HG03095 (cell line): ENCODE measurements around the gene HK1.
"Not testable (repeated sequence)": the region's sequence is repeated elsewhere in the genome, so short reads cannot be mapped to it uniquely, and the experiment has no call there.

Experiments
- ATAC-seq: cut with Tn5 transposase; IDR thresholded peaks from one replicate; pipeline ENCODE4 v1.9.1; 2021; ENCODE audit warnings: moderate library complexity; ENCODE audit not compliant: unreplicated experiment

Gene HK1

GRCh38 chr10:69326692-69327091 lies 48.4 kb downstream of the HK1 start:
- ATAC-seq: no peak

- ATAC-seq: peak; percentile 69
Measured at GRCh38 chr10:69327463-69328379, 49.4 kb downstream of the HK1 start.

- ATAC-seq: no peak
Measured at GRCh38 chr10:69328380-69328735, 50.1 kb downstream of the HK1 start.

DNA sequence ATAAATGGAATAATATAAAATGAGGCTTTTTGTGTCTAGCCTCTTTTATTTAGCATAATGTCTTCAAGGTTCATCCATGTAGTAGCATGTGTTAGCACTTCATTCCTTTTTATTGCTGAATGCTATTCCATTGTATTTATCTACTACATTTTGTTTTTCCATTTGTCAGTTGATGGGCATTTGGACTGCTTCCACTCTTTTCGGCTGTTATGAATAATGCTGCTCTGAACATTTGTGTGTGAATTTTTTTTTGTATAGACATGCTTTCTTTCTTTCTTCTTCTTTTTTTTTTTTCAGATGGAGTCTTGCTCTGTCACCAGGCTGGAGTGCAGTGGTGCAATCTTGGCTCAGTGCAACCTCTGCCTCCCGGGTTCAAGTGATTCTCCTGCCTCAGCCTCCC lies 50.6 kb downstream of the HK1 start:
- ATAC-seq: not testable (repeated sequence)

GRCh38 chr10:69329721-69330178 lies 51.5 kb downstream of the HK1 start:
- no peak for ATAC-seq

GRCh38 chr10:69331161-69331560 lies 52.9 kb downstream of the HK1 start:
- ATAC-seq: no peak

DNA sequence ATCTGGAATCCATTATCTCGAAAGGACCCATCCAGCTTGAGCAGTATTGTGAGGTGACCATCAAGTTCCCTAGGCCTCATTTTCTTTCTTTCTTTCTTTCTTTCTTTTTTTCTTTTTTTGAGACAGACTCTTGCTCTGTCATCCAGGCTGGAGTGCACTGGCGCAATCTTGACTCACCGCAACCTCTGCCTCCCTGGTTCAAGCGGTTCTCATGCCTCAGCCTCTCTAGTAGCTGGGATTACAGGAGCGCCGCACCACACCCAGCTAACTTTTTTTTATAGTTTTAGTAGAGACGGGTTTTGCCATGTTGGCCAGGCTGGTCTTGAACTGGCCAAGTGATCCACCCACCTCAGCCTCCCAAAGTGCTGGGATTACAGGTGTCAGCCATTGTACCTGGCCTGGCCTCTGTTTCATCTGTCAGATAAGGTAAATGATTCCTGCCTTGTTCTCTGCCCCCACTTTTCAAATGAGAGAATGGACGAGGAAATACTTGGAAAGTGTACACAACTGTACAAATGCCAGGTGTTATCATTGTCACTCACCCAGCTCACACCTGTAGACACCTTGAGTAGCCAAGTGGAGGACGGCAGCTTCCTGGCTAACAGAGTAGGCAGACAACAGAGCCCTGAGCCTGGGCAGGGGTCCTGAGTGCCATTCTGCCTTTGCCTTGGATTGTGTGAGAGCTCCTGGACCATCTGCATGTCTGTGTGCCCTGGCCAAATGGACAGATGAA lies 54.1 kb downstream of the HK1 start:
- no peak for ATAC-seq

GRCh38 chr10:69333205-69333604 lies 54.9 kb downstream of the HK1 start:
- ATAC-seq: no peak

DNA sequence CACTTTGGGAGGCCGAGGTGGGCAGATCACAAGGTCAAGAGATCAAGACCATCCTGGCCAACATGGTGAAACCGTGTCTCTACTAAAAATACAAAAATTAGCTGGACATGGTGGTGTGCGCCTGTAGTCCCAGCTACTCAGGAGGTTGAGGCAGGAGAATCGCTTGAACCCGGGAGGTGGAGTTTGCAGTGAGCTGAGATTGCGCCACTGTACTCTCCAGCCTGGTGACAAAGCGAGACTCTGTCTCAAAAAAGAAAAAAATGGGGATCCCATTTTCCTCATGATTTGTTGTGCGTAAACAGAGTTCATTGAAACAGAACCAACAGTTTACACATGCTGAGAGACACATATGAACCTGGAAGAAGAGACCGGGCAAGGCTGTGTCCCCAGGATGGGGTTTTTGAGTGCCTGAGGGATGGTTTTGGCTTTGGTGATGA lies 55.6 kb downstream of the HK1 start:
- not testable (repeated sequence) for ATAC-seq

DNA sequence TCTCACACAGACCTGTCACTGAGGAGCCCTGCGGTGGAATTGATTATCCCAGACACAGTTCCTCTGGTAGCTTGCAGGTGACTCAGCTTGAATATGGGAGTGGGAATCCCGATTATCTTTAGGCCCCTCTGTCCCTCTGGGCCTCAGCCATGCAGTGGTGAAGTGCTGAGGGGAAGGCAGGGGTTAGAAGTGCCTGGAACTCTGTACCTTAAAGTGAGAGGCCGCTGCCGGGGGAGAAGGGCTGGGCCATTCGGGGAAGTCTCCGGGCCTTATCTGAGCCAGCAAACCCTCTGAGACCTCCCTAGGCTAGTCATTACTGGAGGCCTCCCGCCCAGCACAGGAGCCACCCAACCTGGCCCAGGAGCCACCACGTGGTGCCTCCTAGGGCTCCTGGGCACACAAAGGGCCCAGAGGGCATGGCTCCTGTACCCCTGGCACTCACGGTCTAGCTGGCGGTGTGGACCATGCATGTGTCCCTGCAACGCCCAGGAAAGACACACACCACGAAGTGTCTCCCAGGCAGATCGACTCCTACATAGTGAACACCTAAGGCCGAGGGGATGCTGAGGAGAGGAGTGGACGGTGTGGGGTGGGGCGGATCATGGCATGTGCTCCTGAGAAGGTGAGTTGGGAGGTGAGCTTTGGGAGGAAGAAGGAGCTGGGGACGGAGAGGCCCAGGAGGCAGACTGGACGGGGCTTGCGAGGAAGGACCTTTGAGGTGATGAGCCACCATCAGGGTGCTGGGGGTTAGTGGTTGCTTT lies 56.2 kb downstream of the HK1 start:
- ATAC-seq: no peak

DNA sequence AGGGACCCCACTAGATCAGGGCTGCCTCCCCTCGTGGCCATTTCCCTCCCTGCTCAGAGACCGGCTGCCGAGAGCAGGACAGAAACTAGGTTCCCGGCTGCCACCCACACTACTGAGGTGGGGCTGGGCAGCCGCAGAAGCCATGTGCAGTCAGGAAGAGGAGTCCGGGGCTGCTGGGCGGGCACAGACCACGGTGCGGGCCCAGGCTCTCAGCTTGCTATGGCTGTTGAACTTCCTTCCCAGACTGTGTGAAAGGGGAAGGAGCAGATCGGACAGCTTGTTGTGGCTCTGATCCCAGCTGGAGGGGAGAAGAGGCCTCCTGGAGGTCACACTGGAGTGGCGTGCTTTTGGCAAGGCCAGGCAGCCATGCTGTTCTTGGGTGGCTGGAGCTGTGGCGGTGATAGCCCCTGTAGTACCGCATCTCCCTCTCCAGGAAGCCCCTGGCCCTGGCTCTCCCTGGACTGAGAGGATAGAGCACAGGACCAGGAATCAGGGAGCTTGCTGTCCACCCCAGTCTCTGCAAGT lies 56.8 kb downstream of the HK1 start:
- peak; percentile 58 for ATAC-seq

GRCh38 chr10:69335613-69336012 lies 57.3 kb downstream of the HK1 start:
- ATAC-seq: no peak

DNA sequence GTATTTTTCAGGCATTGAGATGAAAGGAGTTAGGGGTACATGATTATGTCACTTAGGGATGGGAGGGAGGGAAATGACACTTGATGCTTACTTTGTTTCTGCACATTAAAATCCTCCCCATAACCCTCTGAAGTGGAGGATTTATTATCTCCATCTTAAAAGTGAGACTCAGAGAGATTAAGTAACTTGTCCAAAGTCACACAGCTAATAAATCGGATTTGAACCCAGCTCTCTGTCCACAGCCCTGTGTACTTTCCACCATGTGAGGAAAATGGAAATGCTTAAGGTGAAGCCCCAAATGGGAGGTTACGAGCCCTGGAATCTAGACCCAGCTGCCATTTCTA lies 58.6 kb downstream of the HK1 start:
- ATAC-seq: no peak

- no peak for ATAC-seq
Measured at GRCh38 chr10:69337296-69338132, 59.2 kb downstream of the HK1 start.

GRCh38 chr10:69338133-69338456 lies 59.8 kb downstream of the HK1 start:
- no peak for ATAC-seq

DNA sequence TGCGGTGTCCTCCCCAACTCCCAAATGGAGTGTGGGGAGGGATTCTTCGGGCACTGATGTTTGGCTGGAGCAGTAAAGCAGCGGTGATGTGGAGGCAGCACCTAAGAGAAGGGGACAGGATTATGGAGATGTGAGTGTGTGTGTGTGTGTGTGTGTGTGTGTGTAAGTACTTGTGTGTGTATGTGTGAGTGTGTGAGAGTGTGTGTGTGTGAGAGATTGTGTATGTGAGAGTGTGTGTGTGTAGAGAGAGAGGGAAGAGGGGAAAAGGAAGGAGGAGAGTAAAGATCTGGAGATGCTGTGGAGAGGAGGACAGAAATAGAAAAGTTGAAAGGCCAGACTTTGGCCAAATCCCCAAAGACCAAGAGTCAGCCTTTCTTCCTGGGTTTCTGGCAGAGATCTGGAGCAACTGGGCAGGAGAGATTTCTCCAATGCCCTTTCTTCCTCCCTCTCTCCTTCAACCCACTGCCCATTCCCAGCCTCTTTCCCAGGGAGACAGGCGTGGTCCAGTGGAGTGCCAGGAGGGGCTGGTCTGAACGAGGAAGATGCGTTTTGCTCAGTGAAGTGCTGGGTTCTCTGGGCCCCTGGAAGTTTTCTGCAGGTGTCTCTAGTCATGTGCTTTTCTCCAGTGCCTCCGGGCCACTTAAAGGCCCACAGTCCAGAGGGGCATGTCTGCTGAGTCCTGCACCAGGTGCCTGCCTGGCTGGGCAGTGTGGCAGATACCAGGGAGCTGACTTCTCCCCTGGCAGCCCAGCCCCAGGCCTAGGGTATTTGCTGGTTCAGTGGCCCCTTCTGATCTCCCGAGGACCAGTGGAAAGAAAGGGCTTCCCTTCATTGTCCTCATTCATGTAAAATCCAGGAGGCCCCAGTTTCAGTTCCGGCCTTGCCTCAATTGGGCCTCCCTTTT lies 60.5 kb downstream of the HK1 start:
- no peak for ATAC-seq

DNA sequence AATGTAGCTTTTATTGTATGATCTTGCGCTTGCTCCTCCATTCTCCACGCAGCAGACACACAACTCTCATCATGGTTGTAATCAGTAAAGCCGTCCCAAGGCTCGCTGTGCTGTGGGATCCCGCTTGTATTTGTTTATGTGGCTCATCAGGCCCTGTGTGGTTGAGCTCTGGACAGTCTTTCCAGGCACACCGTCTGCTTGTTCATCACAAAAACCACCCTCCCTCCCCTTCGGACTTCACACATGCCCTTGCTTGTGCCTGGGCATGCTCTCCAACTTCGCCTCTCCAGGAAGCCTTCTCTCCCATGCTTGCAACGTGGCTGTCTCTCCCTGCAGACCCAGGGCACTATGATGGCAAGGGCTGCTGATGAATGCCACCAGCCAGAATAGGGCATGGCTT lies 62.4 kb downstream of the HK1 start:
- ATAC-seq: no peak

DNA sequence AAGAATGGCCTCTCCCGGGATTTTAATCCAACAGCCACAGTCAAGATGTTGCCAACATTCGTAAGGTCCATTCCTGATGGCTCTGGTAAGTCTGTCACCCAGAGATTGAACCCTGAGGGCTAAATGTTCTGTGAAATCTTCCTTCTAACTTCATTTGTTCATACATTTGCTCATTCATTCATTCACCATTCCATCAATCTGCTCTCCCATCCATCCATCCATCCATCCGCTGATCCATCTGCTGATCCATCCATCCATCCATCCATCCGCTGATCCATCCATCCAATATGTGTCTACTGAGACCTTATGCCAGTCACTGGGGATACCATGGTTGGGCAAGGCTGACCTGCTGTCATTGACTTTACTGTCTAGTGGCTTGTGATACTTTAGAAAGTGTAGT lies 65.6 kb downstream of the HK1 start:
- ATAC-seq: no peak

GRCh38 chr10:69344591-69345252 lies 66.4 kb downstream of the HK1 start:
- peak; percentile 81 for ATAC-seq
